PC-9 (cell line): ENCODE data around the gene TGFB2. TPM values are rescaled to one million over a fixed set of nuclear protein-coding genes. Genes with fewer than 3 reads are reported as not detected.

Experiments
- BruUV-seq: library from RNA; stranded (reverse); fragments of 400-500 nt; replicated peaks from 2 replicates; lab custom pipeline; 2021; lab: Mats Ljungman, UMichigan
- CTCF ChIA-PET: fragments of 300-600 bp; sonication (Branson Sonifier 250); formaldehyde crosslinking; loops from one replicate; lab custom pipeline; 2022; ENCODE audit warnings: antibody characterized with exemption; lab: Charles Lee
- POLR2A ChIA-PET: fragments of 300-600 bp; sonication (Branson Sonifier 250); formaldehyde crosslinking; loops from one replicate; lab custom pipeline; 2022; ENCODE audit warnings: antibody characterized with exemption; ENCODE audit not compliant: unreplicated experiment; lab: Charles Lee
- DNase-seq, 2 experiments: peaks; one replicate each; pipeline versions ENCODE4 v3.0.0 to v3.0.0-alpha.2; 2015 to 2022; ENCODE audit warnings: mixed read lengths in 1 of 2
- H2AFZ ChIP-seq: fragments of 200-600 bp; sonication (generic); 2 replicates; pipeline ENCODE4 v1.8.1; 2017; ENCODE audit warnings: antibody characterized with exemption
- H3F3A ChIP-seq: fragments of 200-600 bp; sonication (generic); 2 replicates; pipeline ENCODE4 v1.8.1; 2017; ENCODE audit warnings: antibody characterized with exemption, mild to moderate bottlenecking, low read depth; ENCODE audit not compliant: insufficient read depth
- H3K27ac ChIP-seq: fragments of 200-600 bp; sonication (generic); 2 replicates; pipeline ENCODE4 v1.6.1; 2016; ENCODE audit warnings: mixed run types
- H3K27me3 ChIP-seq: fragments of 200-600 bp; sonication (generic); 2 replicates; pipeline ENCODE4 v1.6.1; 2016; ENCODE audit warnings: low read depth, mixed run types; ENCODE audit not compliant: insufficient read depth
- H3K36me3 ChIP-seq: fragments of 200-600 bp; sonication (generic); 2 replicates; pipeline ENCODE4 v1.6.1; 2016; ENCODE audit warnings: low read depth, mixed run types
- H3K4me1 ChIP-seq: fragments of 200-600 bp; sonication (generic); replicated peaks from 2 replicates; pipeline ENCODE4 v1.6.1; 2016; ENCODE audit warnings: mixed run types; ENCODE audit not compliant: insufficient read depth
- H3K4me2 ChIP-seq: fragments of 200-600 bp; sonication (generic); 2 replicates; pipeline ENCODE4 v1.6.1; 2017; ENCODE audit warnings: mixed run types
- H3K4me3 ChIP-seq: fragments of 200-600 bp; sonication (generic); 2 replicates; pipeline ENCODE4 v1.6.1; 2016; ENCODE audit warnings: mixed run types
- H3K79me2 ChIP-seq: fragments of 200-600 bp; sonication (generic); 2 replicates; pipeline ENCODE4 v1.6.1; 2017; ENCODE audit warnings: low read depth, mixed run types
- H3K9me2 ChIP-seq: fragments of 200-600 bp; sonication (generic); 2 replicates; pipeline ENCODE4 v1.8.1; 2017; ENCODE audit warnings: mild to moderate bottlenecking; ENCODE audit not compliant: insufficient read depth
- H3K9me3 ChIP-seq: fragments of 200-600 bp; sonication (generic); 2 replicates; pipeline ENCODE4 v1.8.1; 2016; ENCODE audit warnings: low read depth; ENCODE audit not compliant: insufficient read depth
- H4K20me1 ChIP-seq: fragments of 200-600 bp; sonication (generic); 2 replicates; pipeline ENCODE4 v1.8.1; 2017; ENCODE audit not compliant: insufficient read depth
- EZH2 ChIP-seq: fragments of 200-600 bp; sonication (generic); IDR thresholded peaks from 2 replicates; pipeline ENCODE4 v1.8.0; 2017; ENCODE audit warnings: antibody characterized with exemption, low read depth
- intact Hi-C: fragments of 100-400 bp; cut with micrococcal nuclease; formaldehyde crosslinking; loops from one replicate; pipeline ENCODE4 v1.10.0; 2022; ENCODE audit not compliant: unreplicated experiment
- total RNA-seq: library from RNA; stranded (reverse); gene quantifications from 2 replicates; pipeline ENCODE4 v1.2.3, GENCODE V29; 2021
- TF ChIP-seq, protein P1 (sequence below): fragments of 200-600 bp; sonication (generic); conservative IDR thresholded peaks from 2 replicates; pipeline ENCODE4 v1.6.1; 2017; ENCODE audit warnings: mixed run types, antibody characterized with exemption, mild to moderate bottlenecking, moderate library complexity

Gene TGFB2
- total RNA-seq, 1 experiment from 2014 or later, result 74.3 TPM

DNA sequence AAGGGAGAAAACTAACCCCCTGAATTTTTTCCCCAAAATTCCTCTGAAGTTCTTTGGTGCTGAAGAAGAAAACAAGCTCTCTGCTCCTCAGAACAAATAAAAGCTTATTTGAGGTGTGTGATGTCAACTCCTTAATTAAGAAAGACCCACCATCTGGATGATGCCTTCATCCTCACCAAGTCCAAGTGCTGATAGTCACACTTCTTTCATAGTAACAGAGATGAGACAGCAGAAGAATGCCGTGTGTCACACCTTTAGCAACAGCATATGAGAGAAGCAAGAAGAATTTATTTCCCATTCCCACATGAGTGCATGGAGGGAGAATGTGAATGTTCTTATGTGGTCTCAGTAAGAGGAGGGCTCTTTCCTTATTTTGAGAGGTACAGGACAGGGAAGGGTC, 91.2 kb downstream of the TGFB2 start:
- Histone ChIP-seq H3K9me3 (no peaks in the 10 kb centered on the region; the same call in 1 of the 2 replicates), H3K79me2 (0 out of 2 replicates have a peak, but pooled peaks cover 3% of the 10 kb centered on the region), H3F3A (no peaks in the 10 kb centered on the region), H3K4me2 (no peak overlapping the region), H3K36me3 (peaks cover 37% of the 10 kb centered on the region), H3K27ac (no peak overlapping the region), H3K27me3 (no peaks in the 10 kb centered on the region), H3K4me3 (no peak overlapping the region), H3K9me2 (no peaks in the 10 kb centered on the region), H3K4me1 (no peaks in the 10 kb centered on the region), H4K20me1 (no peaks in the 10 kb centered on the region), H2AFZ (no peak overlapping the region)
- no peak for DNase-seq
- POLR2A ChIA-PET, result no interaction called here
- no TSS peak for BruUV-seq
- intact Hi-C loops, result no loop called here
- CTCF ChIA-PET, result no interaction called here
- TF ChIP-seq EZH2, result no peak
- TF ChIP-seq, protein P1, sequence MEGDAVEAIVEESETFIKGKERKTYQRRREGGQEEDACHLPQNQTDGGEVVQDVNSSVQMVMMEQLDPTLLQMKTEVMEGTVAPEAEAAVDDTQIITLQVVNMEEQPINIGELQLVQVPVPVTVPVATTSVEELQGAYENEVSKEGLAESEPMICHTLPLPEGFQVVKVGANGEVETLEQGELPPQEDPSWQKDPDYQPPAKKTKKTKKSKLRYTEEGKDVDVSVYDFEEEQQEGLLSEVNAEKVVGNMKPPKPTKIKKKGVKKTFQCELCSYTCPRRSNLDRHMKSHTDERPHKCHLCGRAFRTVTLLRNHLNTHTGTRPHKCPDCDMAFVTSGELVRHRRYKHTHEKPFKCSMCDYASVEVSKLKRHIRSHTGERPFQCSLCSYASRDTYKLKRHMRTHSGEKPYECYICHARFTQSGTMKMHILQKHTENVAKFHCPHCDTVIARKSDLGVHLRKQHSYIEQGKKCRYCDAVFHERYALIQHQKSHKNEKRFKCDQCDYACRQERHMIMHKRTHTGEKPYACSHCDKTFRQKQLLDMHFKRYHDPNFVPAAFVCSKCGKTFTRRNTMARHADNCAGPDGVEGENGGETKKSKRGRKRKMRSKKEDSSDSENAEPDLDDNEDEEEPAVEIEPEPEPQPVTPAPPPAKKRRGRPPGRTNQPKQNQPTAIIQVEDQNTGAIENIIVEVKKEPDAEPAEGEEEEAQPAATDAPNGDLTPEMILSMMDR, result no peak

DNA sequence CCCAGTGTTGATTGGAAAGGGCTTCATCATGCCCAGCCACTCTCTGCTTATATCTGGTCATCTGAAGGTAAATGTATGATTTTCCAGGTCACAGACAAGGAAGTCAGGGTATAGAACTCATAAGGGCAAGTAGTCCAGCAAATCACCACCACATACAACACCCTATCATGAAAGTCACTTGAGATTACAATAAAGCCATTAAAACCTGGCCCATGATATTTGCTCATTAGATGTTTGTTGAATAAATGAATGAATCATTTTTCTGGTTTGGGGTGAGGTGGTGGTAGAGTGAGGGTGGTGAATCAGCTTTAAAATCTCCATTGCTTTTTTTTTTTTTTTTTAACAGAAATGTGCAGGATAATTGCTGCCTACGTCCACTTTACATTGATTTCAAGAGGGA, 91.9 kb downstream of the TGFB2 start:
- Histone ChIP-seq H3K27me3 (no peaks in the 10 kb centered on the region), H3K4me1 (no peaks in the 10 kb centered on the region), H3K79me2 (no peaks in the 10 kb centered on the region), H3K36me3 (peaks cover 40% of the 10 kb centered on the region), H3K9me2 (no peaks in the 10 kb centered on the region), H3K4me2 (no peak overlapping the region), H3F3A (no peaks in the 10 kb centered on the region), H3K9me3 (no peaks in the 10 kb centered on the region; the same call in 1 of the 2 replicates), H2AFZ (no peak overlapping the region), H3K27ac (no peak overlapping the region), H3K4me3 (no peak overlapping the region), H4K20me1 (no peaks in the 10 kb centered on the region)
- no peak for DNase-seq
- POLR2A ChIA-PET, result no interaction called here
- no TSS peak for BruUV-seq
- CTCF ChIA-PET, result no interaction called here
- TF ChIP-seq, protein P1, result no peak
- no peak for TF ChIP-seq EZH2
- intact Hi-C loops, result no loop called here

DNA sequence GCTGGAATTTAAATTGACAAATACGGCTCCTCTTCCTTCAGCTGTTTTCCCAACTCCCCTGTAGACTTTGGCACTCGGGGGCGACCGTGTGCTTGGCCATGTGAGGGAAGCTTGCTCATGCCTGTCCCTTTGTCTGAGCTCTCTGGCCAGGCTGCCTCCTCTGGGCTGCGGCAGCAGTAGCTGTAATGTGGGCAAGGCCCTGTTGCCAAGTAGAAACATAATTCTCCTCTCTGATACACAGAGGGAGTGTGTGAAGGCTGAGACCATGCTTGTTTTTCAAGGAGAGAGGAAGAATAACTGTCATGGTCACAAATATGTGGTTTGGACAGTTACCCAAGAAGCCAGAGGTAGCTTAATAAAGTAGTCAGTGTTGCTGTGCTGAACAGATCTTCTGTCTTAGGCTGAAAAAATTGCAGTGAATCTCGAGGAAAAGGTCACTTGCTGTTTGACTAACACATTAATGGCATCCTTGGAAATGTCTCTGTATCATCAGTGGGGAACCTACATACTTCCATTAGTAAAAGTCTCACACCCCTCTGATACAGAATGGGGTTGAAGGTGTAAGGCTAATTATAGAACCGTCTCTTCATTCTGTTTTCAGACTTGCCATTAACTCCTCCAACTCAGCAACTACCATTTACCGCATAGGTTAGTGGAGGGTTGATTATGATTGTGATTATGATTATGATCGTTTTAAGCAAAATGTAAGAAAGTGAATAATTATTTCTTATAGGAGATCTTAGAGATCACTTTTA, 94.6 kb downstream of the TGFB2 start:
- CTCF ChIA-PET, result no interaction called here
- no peak overlapping the region for H2AFZ ChIP-seq

More for the DNA sequence above, 94.6 kb downstream of the TGFB2 start:
- Histone ChIP-seq H3K9me3 (no peaks in the 10 kb centered on the region; the same call in 1 of the 2 replicates), H3K4me1 (no peaks in the 10 kb centered on the region), H3K36me3 (peaks cover 36% of the 10 kb centered on the region), H3K4me3 (no peak overlapping the region), H3K27me3 (no peaks in the 10 kb centered on the region), H3K9me2 (no peaks in the 10 kb centered on the region; the same call in 1 of the 2 replicates), H4K20me1 (no peaks in the 10 kb centered on the region), H3K27ac (no peak overlapping the region), H3F3A (no peaks in the 10 kb centered on the region), H3K79me2 (no peaks in the 10 kb centered on the region), H3K4me2 (no peak overlapping the region)
- POLR2A ChIA-PET, result no interaction called here
- intact Hi-C loops, result no loop called here
- TF ChIP-seq EZH2, result no peak
- DNase-seq, result no peak
- BruUV-seq, result no TSS peak
